ENCODE measurements around the gene PTCRA.
"Not testable (repeated sequence)": the region's sequence is repeated elsewhere in the genome, so short reads cannot be mapped to it uniquely, and the experiment has no call there.

PTCRA gene

GRCh38 chr6:42915732-42916131, at the start of gene PTCRA:
TSS of gene PTCRA (plus strand) at chr6:42916053. CDS start at chr6:42916070, 17 bp downstream.
- Histone ChIP-seq H3K27ac (no peak within 1 kb of the TSS), H3K4me3 (no peak within 1 kb of the TSS)

GRCh38 chr6:42870145-42870936, 45.5 kb upstream of the PTCRA start:
- no peak overlapping the region for H3K27ac ChIP-seq
- no peak overlapping the region for H3K4me3 ChIP-seq

- Histone ChIP-seq H3K4me3 (no peak overlapping the region), H3K27ac (no peak overlapping the region)
Observed at GRCh38 chr6:42871711-42872110, 44.1 kb upstream of the PTCRA start.

GRCh38 chr6:42873313-42873712, 42.5 kb upstream of the PTCRA start:
- H3K4me3 ChIP-seq: no peak overlapping the region
- no peak overlapping the region for H3K27ac ChIP-seq

- peak overlapping the region in 5 of 21 experiments; percentile 10 to 62 (median 39) for H3K27ac ChIP-seq
- H3K4me3 ChIP-seq: no peak overlapping the region
Observed at GRCh38 chr6:42877695-42878094, 38.2 kb upstream of the PTCRA start.

GRCh38 chr6:42879372-42880239, 36.2 kb upstream of the PTCRA start, which contains the start of gene RPL7L1:
TSS of gene RPL7L1 (plus strand) at chr6:42879616. CDS start at chr6:42879911, 295 bp downstream.
- peak within 1 kb of the TSS; percentile 48 to 71 (median 66) for H3K4me3 ChIP-seq
- peak within 1 kb of the TSS; percentile 46 to 97 (median 92) for H3K27ac ChIP-seq

GRCh38 chr6:42880240-42880817, 35.5 kb upstream of the PTCRA start:
- Histone ChIP-seq H3K4me3 (peak overlapping the region; percentile 48 to 71 (median 66)), H3K27ac (peak overlapping the region; percentile 46 to 97 (median 92))

- Histone ChIP-seq H3K4me3 (peak overlapping the region; percentile 48 to 71 (median 66)), H3K27ac (peak overlapping the region in 17 of 21 experiments; percentile 86 to 97 (median 92))
Observed at GRCh38 chr6:42880871-42881270, 35.0 kb upstream of the PTCRA start.

GRCh38 chr6:42885702-42886101, 30.2 kb upstream of the PTCRA start:
- Histone ChIP-seq H3K27ac (no peak overlapping the region), H3K4me3 (no peak overlapping the region)

GRCh38 chr6:42888201-42888600, 27.7 kb upstream of the PTCRA start:
- H3K4me3 ChIP-seq, H3K27ac ChIP-seq: not testable (repeated sequence)

GRCh38 chr6:42889815-42890214, 26.0 kb upstream of the PTCRA start:
- H3K27ac ChIP-seq: peak overlapping the region in 18 of 21 experiments; percentile 91 to 99 (median 97)

GRCh38 chr6:42890311-42891198, 25.3 kb upstream of the PTCRA start:
- Histone ChIP-seq H3K4me3 (peak overlapping the region; percentile 71 to 98 (median 79)), H3K27ac (peak overlapping the region; percentile 61 to 99 (median 96))

More at GRCh38 chr6:42889815-42890214, 26.0 kb upstream of the PTCRA start:
- H3K4me3 ChIP-seq: peak overlapping the region; percentile 71 to 98 (median 79)

- peak overlapping the region; percentile 61 to 99 (median 96) for H3K27ac ChIP-seq
Observed at GRCh38 chr6:42891199-42891722, 24.6 kb upstream of the PTCRA start.

GRCh38 chr6:42894041-42894828, 21.6 kb upstream of the PTCRA start:
- peak overlapping the region in 1 of 21 experiments; percentile 17 for H3K27ac ChIP-seq
- not testable (repeated sequence) for H3K4me3 ChIP-seq

More at GRCh38 chr6:42891199-42891722, 24.6 kb upstream of the PTCRA start:
- peak overlapping the region; percentile 71 to 98 (median 79) for H3K4me3 ChIP-seq

- no peak overlapping the region for H3K27ac ChIP-seq
- H3K4me3 ChIP-seq: no peak overlapping the region
Observed at GRCh38 chr6:42896178-42896719, 19.6 kb upstream of the PTCRA start.

GRCh38 chr6:42898891-42899361, 16.9 kb upstream of the PTCRA start:
- Histone ChIP-seq H3K27ac (no peak overlapping the region), H3K4me3 (no peak overlapping the region)

GRCh38 chr6:42899871-42900270, 16.0 kb upstream of the PTCRA start:
- no peak overlapping the region for H3K4me3 ChIP-seq
- no peak overlapping the region for H3K27ac ChIP-seq

Data from skin epidermis (tissue), 12 donors.